Caco-2 (cell line): ENCODE data around the gene KNDC1. TPM values are rescaled to one million over a fixed set of nuclear protein-coding genes. Genes with fewer than 3 reads are reported as not detected.

Experiments used
- BruUV-seq: library from RNA; stranded (reverse); fragments of 400-500 nt; replicated peaks from 2 replicates; lab custom pipeline; 2021; lab: Mats Ljungman, UMichigan
- CTCF ChIA-PET: fragments of 300-600 bp; sonication (Branson Sonifier 250); formaldehyde crosslinking; loops from one replicate; lab custom pipeline; 2022; ENCODE audit warnings: antibody characterized with exemption; lab: Charles Lee
- POLR2A ChIA-PET: fragments of 300-600 bp; sonication (Branson Sonifier 250); formaldehyde crosslinking; loops from one replicate; lab custom pipeline; 2022; ENCODE audit warnings: antibody characterized with exemption; lab: Charles Lee
- DNase-seq, 2 experiments: peaks; one replicate each; pipeline versions ENCODE4 v3.0.0 to v3.0.0-alpha.2; 2020 to 2022
- H3K27me3 ChIP-seq: replicated peaks from 2 replicates; pipeline ENCODE4 v1.6.0; 2011; ENCODE audit warnings: low read length; ENCODE audit not compliant: control insufficient read depth, insufficient read depth
- H3K36me3 ChIP-seq: 2 replicates; pipeline ENCODE4 v1.5.1; 2011; ENCODE audit warnings: low read length; ENCODE audit not compliant: control insufficient read depth, insufficient read depth
- H3K4me1 ChIP-seq: fragments of 250-450 bp; sonication (Bioruptor Pico); 2 replicates; pipeline ENCODE4 v1.5.1; 2020; ENCODE audit warnings: mild to moderate bottlenecking
- H3K4me3 ChIP-seq: 2 replicates; pipeline ENCODE4 v1.5.1; 2011; ENCODE audit warnings: low read depth, mild to moderate bottlenecking, control low read depth, low read length
- H3K9me3 ChIP-seq: fragments of 250-450 bp; sonication (Bioruptor Pico); 2 replicates; pipeline ENCODE4 v1.5.1; 2020; ENCODE audit warnings: mild to moderate bottlenecking, moderate library complexity
- H3K27ac Mint-ChIP-seq: one replicate; pipeline ENCODE4 v1.8.0; 2022; ENCODE audit warnings: mixed read lengths; ENCODE audit not compliant: unreplicated experiment
- H3K27me3 Mint-ChIP-seq: one replicate; pipeline ENCODE4 v1.8.0; 2022; ENCODE audit warnings: mixed read lengths; ENCODE audit not compliant: insufficient read depth, unreplicated experiment
- H3K36me3 Mint-ChIP-seq: one replicate; pipeline ENCODE4 v1.8.0; 2022; ENCODE audit warnings: mild to moderate bottlenecking, mixed read lengths; ENCODE audit not compliant: insufficient read depth, unreplicated experiment
- H3K4me1 Mint-ChIP-seq: one replicate; pipeline ENCODE4 v1.8.0; 2022; ENCODE audit warnings: low read depth, mixed read lengths; ENCODE audit not compliant: unreplicated experiment
- H3K4me3 Mint-ChIP-seq: one replicate; pipeline ENCODE4 v1.8.0; 2022; ENCODE audit warnings: mild to moderate bottlenecking, moderate library complexity, mixed read lengths; ENCODE audit not compliant: unreplicated experiment
- H3K9me3 Mint-ChIP-seq: one replicate; pipeline ENCODE4 v1.8.0; 2022; ENCODE audit warnings: mixed read lengths; ENCODE audit not compliant: unreplicated experiment
- intact Hi-C: fragments of 100-400 bp; cut with micrococcal nuclease; formaldehyde crosslinking; loops from one replicate; pipeline ENCODE4 v1.10.0; 2022; ENCODE audit not compliant: unreplicated experiment
- total RNA-seq: library from RNA; stranded (reverse); gene quantifications from 2 replicates; pipeline ENCODE4 v1.2.3, GENCODE V29; 2022
- TF ChIP-seq, protein P1 (sequence below), 2 experiments: fragments of 200-600 bp in 1 of 2; IDR thresholded peaks; 1 replicate in 1 of 2; 2 replicates in 1 of 2; pipeline versions ENCODE4 v1.5.1 to v1.8.0; 2011 to 2022; ENCODE audit warnings: antibody characterized with exemption in 1 of 2, control low read depth in 1 of 2, inconsistent platforms in 1 of 2, low read depth in 1 of 2, low read length in 1 of 2, mild to moderate bottlenecking in 1 of 2, moderate library complexity in 1 of 2; ENCODE audit not compliant: insufficient read depth in 1 of 2, severe bottlenecking in 1 of 2, unreplicated experiment in 1 of 2

Gene KNDC1
- total RNA-seq, 1 experiment from 2014 or later: 3.2 TPM

DNA sequence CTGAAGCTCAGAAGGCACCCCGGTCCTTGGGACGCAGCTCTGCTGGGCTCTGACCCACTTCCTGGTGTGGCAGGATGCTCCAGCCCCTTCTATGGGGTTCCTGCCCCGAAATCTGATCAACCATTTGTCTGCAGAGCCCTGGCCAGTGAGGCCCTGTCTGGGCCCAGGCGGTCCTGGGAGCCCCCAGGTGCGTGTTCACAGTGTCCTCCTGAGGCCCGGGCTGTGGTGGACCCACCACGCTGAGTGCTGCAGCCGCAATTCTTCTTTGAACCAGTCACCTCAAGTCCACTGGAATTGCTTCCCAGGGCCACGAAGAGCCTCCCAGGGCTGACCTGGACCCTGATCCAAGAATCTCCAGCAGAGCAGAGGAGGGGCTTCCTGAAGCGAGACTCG is 19.1 kb downstream of the KNDC1 start:
- H3K27me3 Mint-ChIP-seq: peaks cover 4% of the 10 kb centered on the region
- TF ChIP-seq, protein P1, sequence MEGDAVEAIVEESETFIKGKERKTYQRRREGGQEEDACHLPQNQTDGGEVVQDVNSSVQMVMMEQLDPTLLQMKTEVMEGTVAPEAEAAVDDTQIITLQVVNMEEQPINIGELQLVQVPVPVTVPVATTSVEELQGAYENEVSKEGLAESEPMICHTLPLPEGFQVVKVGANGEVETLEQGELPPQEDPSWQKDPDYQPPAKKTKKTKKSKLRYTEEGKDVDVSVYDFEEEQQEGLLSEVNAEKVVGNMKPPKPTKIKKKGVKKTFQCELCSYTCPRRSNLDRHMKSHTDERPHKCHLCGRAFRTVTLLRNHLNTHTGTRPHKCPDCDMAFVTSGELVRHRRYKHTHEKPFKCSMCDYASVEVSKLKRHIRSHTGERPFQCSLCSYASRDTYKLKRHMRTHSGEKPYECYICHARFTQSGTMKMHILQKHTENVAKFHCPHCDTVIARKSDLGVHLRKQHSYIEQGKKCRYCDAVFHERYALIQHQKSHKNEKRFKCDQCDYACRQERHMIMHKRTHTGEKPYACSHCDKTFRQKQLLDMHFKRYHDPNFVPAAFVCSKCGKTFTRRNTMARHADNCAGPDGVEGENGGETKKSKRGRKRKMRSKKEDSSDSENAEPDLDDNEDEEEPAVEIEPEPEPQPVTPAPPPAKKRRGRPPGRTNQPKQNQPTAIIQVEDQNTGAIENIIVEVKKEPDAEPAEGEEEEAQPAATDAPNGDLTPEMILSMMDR (IDR thresholded peaks at IDR 0.05; ENCODE audit: insufficient read depth in 1 of 2, low read depth in 1 of 2, low read length in 1 of 2, severe bottlenecking in 1 of 2, unreplicated experiment in 1 of 2): no peak
- no TSS peak for BruUV-seq
- no peaks in the 10 kb centered on the region for H3K36me3 Mint-ChIP-seq
- intact Hi-C loops: no loop called here
- no peak overlapping the region for H3K27ac Mint-ChIP-seq
- Histone ChIP-seq H3K9me3 (peaks cover 13% of the 10 kb centered on the region), H3K36me3 (no peaks in the 10 kb centered on the region), H3K4me1 (no peaks in the 10 kb centered on the region), H3K27me3 (no peaks in the 10 kb centered on the region), H3K4me3 (no peak overlapping the region)
- no peak for DNase-seq
- CTCF ChIA-PET: no interaction called here
- POLR2A ChIA-PET: no interaction called here
- H3K9me3 Mint-ChIP-seq: peaks cover 27% of the 10 kb centered on the region
- H3K4me1 Mint-ChIP-seq: no peaks in the 10 kb centered on the region
- no peak overlapping the region for H3K4me3 Mint-ChIP-seq

DNA sequence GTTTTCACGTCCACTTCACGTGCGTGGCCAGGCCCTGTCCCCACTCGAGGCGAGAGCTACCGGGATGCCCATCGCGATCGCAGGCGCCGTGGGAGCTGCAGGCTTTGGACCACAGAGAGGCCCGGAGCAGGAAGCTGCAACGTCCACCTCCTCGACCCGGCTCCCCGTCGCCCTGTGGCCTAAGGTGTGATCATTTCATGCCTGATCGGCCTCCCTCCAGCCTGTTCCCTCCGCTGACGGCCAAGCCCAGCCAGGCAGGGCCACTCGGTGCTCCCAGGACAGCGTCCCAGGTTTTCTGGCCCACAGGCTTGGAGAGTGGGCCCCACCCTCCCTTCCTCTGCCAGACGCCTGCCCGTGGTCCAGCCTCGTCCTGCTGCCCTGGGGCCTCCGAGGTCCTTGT is 19.6 kb downstream of the KNDC1 start:
- no peak overlapping the region for H3K4me3 Mint-ChIP-seq
- H3K9me3 ChIP-seq: peaks cover 13% of the 10 kb centered on the region
- intact Hi-C loops: no loop called here
- peaks cover 22% of the 10 kb centered on the region for H3K9me3 Mint-ChIP-seq
- H3K27me3 Mint-ChIP-seq: peaks cover 7% of the 10 kb centered on the region
- no peaks in the 10 kb centered on the region for H3K4me1 Mint-ChIP-seq
- no peak overlapping the region for H3K27ac Mint-ChIP-seq
- no peaks in the 10 kb centered on the region; the same call in 1 of the 2 replicates for H3K27me3 ChIP-seq
- ChIA-PET CTCF (no interaction called here), POLR2A (no interaction called here)
- TF ChIP-seq, protein P1 (IDR thresholded peaks at IDR 0.05; ENCODE audit: insufficient read depth in 1 of 2, low read depth in 1 of 2, low read length in 1 of 2, severe bottlenecking in 1 of 2, unreplicated experiment in 1 of 2): no peak
- no peaks in the 10 kb centered on the region for H3K36me3 Mint-ChIP-seq
- no peaks in the 10 kb centered on the region for H3K36me3 ChIP-seq
- no peak for DNase-seq
- BruUV-seq: no TSS peak
- H3K4me3 ChIP-seq: no peak overlapping the region
- no peaks in the 10 kb centered on the region for H3K4me1 ChIP-seq

DNA sequence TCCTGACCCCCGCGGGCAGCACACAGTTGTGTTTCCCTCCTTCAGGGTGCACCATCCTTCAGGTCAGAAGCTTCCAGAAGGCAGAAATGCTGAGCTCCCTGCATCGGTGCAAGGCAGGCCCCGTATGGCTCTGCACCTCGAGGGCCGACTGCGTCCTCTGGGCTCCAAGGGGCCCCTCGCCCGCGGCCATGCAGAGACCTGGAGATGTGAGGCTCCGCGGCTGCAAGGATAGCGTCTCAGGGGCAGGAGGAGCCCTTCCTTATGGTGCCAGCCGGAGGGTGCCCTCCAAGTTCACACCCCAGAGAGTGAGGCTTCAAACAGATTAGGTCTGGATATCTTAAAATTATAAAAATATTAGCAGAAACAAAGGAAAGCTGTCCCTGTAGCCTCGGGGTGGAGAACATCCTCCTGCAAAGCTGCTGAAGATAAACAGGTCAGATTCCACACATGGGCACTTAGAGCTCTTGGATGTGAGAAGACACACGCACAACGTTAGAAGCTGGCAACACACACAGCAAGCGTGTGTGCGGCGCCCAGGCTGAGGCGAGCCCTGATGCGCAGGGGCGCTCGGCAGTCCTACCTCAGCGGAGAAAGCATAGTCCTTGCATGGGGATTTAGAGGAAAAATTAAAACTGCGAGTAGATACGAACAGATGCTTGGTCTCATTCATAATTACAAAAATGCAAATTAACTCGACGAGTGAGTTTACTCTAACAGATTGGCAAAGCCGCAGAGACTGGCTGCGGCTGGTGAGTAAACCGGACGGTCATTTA is 20.4 kb downstream of the KNDC1 start:
- Mint-ChIP-seq H3K4me1 (no peaks in the 10 kb centered on the region), H3K36me3 (no peaks in the 10 kb centered on the region), H3K27ac (no peak overlapping the region), H3K27me3 (peaks cover 7% of the 10 kb centered on the region), H3K4me3 (no peak overlapping the region), H3K9me3 (peaks cover 15% of the 10 kb centered on the region)
- H3K36me3 ChIP-seq: no peaks in the 10 kb centered on the region
- no peaks in the 10 kb centered on the region; the same call in 1 of the 2 replicates for H3K27me3 ChIP-seq
- H3K4me1 ChIP-seq: no peaks in the 10 kb centered on the region
- ChIA-PET CTCF (no interaction called here), POLR2A (no interaction called here)
- peaks cover 13% of the 10 kb centered on the region for H3K9me3 ChIP-seq
- DNase-seq: no peak
- no peak overlapping the region for H3K4me3 ChIP-seq
- no TSS peak for BruUV-seq
- TF ChIP-seq, protein P1 (IDR thresholded peaks at IDR 0.05; ENCODE audit: insufficient read depth in 1 of 2, low read depth in 1 of 2, low read length in 1 of 2, severe bottlenecking in 1 of 2, unreplicated experiment in 1 of 2): no peak
- intact Hi-C loops: no loop called here
